D721Med (cell line): ENCODE results near the gene QRSL1.

Experiments
- DNase-seq: peaks from one replicate; pipeline ENCODE4 v3.0.0; 2011; ENCODE audit warnings: low spot score; ENCODE audit not compliant: insufficient read length
- FAIRE-seq: peaks from 2 replicates; lab custom pipeline; 2011; peaks lifted over from hg19 to GRCh38; lab: Jason Lieb, UNC
- CTCF ChIP-seq: IDR thresholded peaks from 2 replicates; pipeline ENCODE4 v1.5.1; 2012; ENCODE audit warnings: mild to moderate bottlenecking, control low read depth; ENCODE audit not compliant: insufficient read depth; ENCODE audit errors: missing control alignments

The QRSL1 gene

GRCh38 chr6:106659859-106660258 is 30.5 kb downstream of the QRSL1 start:
- no peak for DNase-seq
- TF ChIP-seq CTCF = no peak
- no peak for FAIRE-seq

GRCh38 chr6:106662458-106662857 is 33.1 kb downstream of the QRSL1 start:
- no peak for TF ChIP-seq CTCF
- FAIRE-seq (no peak), DNase-seq (no peak)

- no peak for TF ChIP-seq CTCF
- no peak for DNase-seq
- no peak for FAIRE-seq
Measured at GRCh38 chr6:106666282-106667021, 37.1 kb downstream of the QRSL1 start.

GRCh38 chr6:106667022-106667402 is 37.6 kb downstream of the QRSL1 start:
- no peak for TF ChIP-seq CTCF
- no peak for FAIRE-seq

GRCh38 chr6:106670236-106670635 is 40.9 kb downstream of the QRSL1 start:
- no peak for TF ChIP-seq CTCF
- no peak for DNase-seq
- no peak for FAIRE-seq

More at GRCh38 chr6:106667022-106667402, 37.6 kb downstream of the QRSL1 start:
- no peak for DNase-seq

- DNase-seq = no peak
- TF ChIP-seq CTCF = no peak
- FAIRE-seq = no peak
Measured at GRCh38 chr6:106671651-106672050, 42.3 kb downstream of the QRSL1 start.

- no peak for TF ChIP-seq CTCF
- DNase-seq (no peak), FAIRE-seq (no peak)
Measured at GRCh38 chr6:106674541-106675229, 45.3 kb downstream of the QRSL1 start.
